HG03039 (cell line): ENCODE measurements around the gene ZNF3.

Source experiments
- ATAC-seq: cut with Tn5 transposase; IDR thresholded peaks from one replicate; pipeline ENCODE4 v1.9.1; 2021; ENCODE audit warnings: mild to moderate bottlenecking, moderate library complexity; ENCODE audit not compliant: unreplicated experiment

Gene ZNF3

GRCh38 chr7:100057006-100057405, 24.5 kb downstream of the ZNF3 start:
- ATAC-seq = no peak

GRCh38 chr7:100053215-100053614, 28.3 kb downstream of the ZNF3 start:
- no peak for ATAC-seq

GRCh38 chr7:100051611-100052010, 29.9 kb downstream of the ZNF3 start:
- no peak for ATAC-seq

- ATAC-seq = peak; percentile 83
Measured at GRCh38 chr7:100049441-100050291, 31.9 kb downstream of the ZNF3 start, which contains the start of gene ZSCAN21. ZSCAN21 (plus strand) TSS chr7:100049774; CDS start chr7:100057007, 7,233 bp downstream.

GRCh38 chr7:100048680-100049079, 32.8 kb downstream of the ZNF3 start:
- no peak for ATAC-seq

GRCh38 chr7:100044718-100045117, 36.8 kb downstream of the ZNF3 start:
- ATAC-seq = no peak

- ATAC-seq = no peak
Measured at GRCh38 chr7:100040575-100040974, 40.9 kb downstream of the ZNF3 start.

- ATAC-seq = no peak
Measured at GRCh38 chr7:100038326-100038725, 43.2 kb downstream of the ZNF3 start.

GRCh38 chr7:100035876-100036275, 45.6 kb downstream of the ZNF3 start:
- ATAC-seq = no peak

GRCh38 chr7:100034871-100035510, 46.5 kb downstream of the ZNF3 start:
- ATAC-seq = no peak

- no peak for ATAC-seq
Measured at GRCh38 chr7:100033526-100033925, 48.0 kb downstream of the ZNF3 start.

GRCh38 chr7:100029596-100029995, 51.9 kb downstream of the ZNF3 start:
- ATAC-seq = no peak

- ATAC-seq = no peak
Measured at GRCh38 chr7:100027197-100027596, 54.3 kb downstream of the ZNF3 start.

GRCh38 chr7:100024020-100024619, 57.4 kb downstream of the ZNF3 start:
- no peak for ATAC-seq

GRCh38 chr7:100023526-100023925, 58.0 kb downstream of the ZNF3 start:
- no peak for ATAC-seq

- no peak for ATAC-seq
Measured at GRCh38 chr7:100022621-100023020, 58.9 kb downstream of the ZNF3 start.

- no peak for ATAC-seq
Measured at GRCh38 chr7:100021297-100021696, 60.2 kb downstream of the ZNF3 start.
